D721Med (cell line): ENCODE results near the gene CASZ1.

Source experiments
- DNase-seq: peaks from one replicate; pipeline ENCODE4 v3.0.0; 2011; ENCODE audit warnings: low spot score; ENCODE audit not compliant: insufficient read length
- FAIRE-seq: peaks from 2 replicates; lab custom pipeline; 2011; peaks lifted over from hg19 to GRCh38; lab: Jason Lieb, UNC
- CTCF ChIP-seq: IDR thresholded peaks from 2 replicates; pipeline ENCODE4 v1.5.1; 2012; ENCODE audit warnings: mild to moderate bottlenecking, control low read depth; ENCODE audit not compliant: insufficient read depth; ENCODE audit errors: missing control alignments

CASZ1 gene

GRCh38 chr1:10703702-10704101, 92.7 kb downstream of the CASZ1 start:
- no peak for DNase-seq
- FAIRE-seq, result no peak
- no peak for TF ChIP-seq CTCF

- no peak for DNase-seq
- no peak for TF ChIP-seq CTCF
- no peak for FAIRE-seq
Measured at GRCh38 chr1:10701145-10701544, 95.3 kb downstream of the CASZ1 start.

- DNase-seq (no peak), FAIRE-seq (no peak)
- TF ChIP-seq CTCF, result no peak
Measured at GRCh38 chr1:10699470-10699835, 97.0 kb downstream of the CASZ1 start.

- DNase-seq (no peak), FAIRE-seq (no peak)
- no peak for TF ChIP-seq CTCF
Measured at GRCh38 chr1:10698726-10699469, 97.5 kb downstream of the CASZ1 start.

GRCh38 chr1:10697621-10698160, 98.8 kb downstream of the CASZ1 start:
- no peak for TF ChIP-seq CTCF
- FAIRE-seq (no peak), DNase-seq (no peak)

- FAIRE-seq (no peak), DNase-seq (no peak)
Measured at GRCh38 chr1:10696977-10697376, 99.5 kb downstream of the CASZ1 start.

More at GRCh38 chr1:10696977-10697376, 99.5 kb downstream of the CASZ1 start:
- TF ChIP-seq CTCF, result no peak
